ENCODE data around the gene UBE4A.

DNA sequence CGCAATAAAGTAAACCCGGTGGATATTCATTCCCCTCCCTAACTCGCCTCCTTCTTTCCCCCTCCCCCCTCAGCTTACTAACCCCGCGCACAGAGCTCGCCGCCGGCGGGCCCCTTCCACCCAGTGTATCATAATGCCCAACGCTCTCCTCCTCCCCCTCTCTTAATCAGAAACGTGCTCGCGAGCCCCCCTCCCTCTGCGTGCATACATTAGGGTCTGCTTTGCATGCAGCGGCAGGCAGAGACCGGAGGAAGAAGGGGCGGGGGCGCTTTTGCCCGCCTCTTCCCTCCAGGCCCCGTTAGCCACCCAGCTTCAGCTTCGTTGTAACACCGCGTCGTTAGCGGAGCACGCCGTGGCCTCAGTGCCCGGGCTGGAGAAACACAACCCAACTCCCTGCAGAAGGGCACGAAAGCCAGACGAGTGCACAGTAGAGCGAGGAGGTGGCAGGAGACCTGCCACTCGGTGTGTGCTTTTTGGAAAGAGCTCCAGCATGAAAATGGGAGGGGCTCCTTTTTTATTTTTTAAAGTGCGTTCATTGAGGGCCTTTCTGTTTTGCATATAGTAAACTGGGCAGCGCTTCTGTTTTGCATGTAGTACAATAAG, 76.0 kb downstream of the UBE4A start:
- TF ChIP-seq CTCF (optimal IDR thresholded peaks at IDR 0.05 in 1 of 3, IDR thresholded peaks at IDR 0.05 in 1 of 3, conservative IDR thresholded peaks at IDR 0.05 in 1 of 3; ENCODE audit: extremely low read depth in 1 of 3, insufficient read depth in 2 of 3, low read length in 3 of 3): no peak
- TF ChIP-seq EZH2 (IDR thresholded peaks at IDR 0.05; ENCODE audit: low read length): no peak

Measured in keratinocyte (primary cell).